SK-N-SH (cell line): ENCODE results near the gene SPAAR.

Experiments used
- EP300 ChIP-seq, 2 experiments: IDR thresholded peaks; 2 replicates each; pipeline versions ENCODE4 v1.4.0 to v1.6.1; 2012; ENCODE audit warnings: borderline replicate concordance in 1 of 2, low read depth in 1 of 2, low read length in 1 of 2
- FOXJ3 ChIP-seq: sonication (generic); formaldehyde crosslinking; IDR thresholded peaks from 2 replicates; pipeline ENCODE4 v1.5.1; 2020; ENCODE audit warnings: mild to moderate bottlenecking, missing genetic modification reagents
- POLR2AphosphoS5 ChIP-seq: IDR thresholded peaks from 2 replicates; pipeline ENCODE4 v1.6.1; 2012; ENCODE audit warnings: low read depth, low read length
- TAF1 ChIP-seq: IDR thresholded peaks from 2 replicates; pipeline ENCODE4 v1.6.1; 2012; ENCODE audit warnings: low read depth, mild to moderate bottlenecking, low read length, moderate library complexity, borderline replicate concordance
- ZBTB33 ChIP-seq: IDR thresholded peaks from 2 replicates; pipeline ENCODE4 v1.4.0; 2012; ENCODE audit warnings: low read depth, borderline replicate concordance
- TF ChIP-seq, protein P1 (sequence below): fragments of 200-600 bp; sonication (generic); IDR thresholded peaks from 2 replicates; pipeline ENCODE4 v1.6.1; 2017; ENCODE audit warnings: antibody characterized with exemption, mild to moderate bottlenecking, moderate library complexity

GRCh38 chr9:35935261-35935660 is 26.0 kb downstream of the SPAAR start:
- TF ChIP-seq ZBTB33 (no peak), FOXJ3 (CRISPR knock-in tag) (no peak), TAF1 (no peak), EP300 (IDR thresholded peaks at IDR 0.05; ENCODE audit: borderline replicate concordance in 1 of 2, low read depth in 1 of 2, low read length in 1 of 2) (no peak), POLR2AphosphoS5 (no peak)
- TF ChIP-seq, protein P1, sequence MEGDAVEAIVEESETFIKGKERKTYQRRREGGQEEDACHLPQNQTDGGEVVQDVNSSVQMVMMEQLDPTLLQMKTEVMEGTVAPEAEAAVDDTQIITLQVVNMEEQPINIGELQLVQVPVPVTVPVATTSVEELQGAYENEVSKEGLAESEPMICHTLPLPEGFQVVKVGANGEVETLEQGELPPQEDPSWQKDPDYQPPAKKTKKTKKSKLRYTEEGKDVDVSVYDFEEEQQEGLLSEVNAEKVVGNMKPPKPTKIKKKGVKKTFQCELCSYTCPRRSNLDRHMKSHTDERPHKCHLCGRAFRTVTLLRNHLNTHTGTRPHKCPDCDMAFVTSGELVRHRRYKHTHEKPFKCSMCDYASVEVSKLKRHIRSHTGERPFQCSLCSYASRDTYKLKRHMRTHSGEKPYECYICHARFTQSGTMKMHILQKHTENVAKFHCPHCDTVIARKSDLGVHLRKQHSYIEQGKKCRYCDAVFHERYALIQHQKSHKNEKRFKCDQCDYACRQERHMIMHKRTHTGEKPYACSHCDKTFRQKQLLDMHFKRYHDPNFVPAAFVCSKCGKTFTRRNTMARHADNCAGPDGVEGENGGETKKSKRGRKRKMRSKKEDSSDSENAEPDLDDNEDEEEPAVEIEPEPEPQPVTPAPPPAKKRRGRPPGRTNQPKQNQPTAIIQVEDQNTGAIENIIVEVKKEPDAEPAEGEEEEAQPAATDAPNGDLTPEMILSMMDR: no peak
